K562 (cell line): ENCODE results near the gene MALAT1. TPM values are rescaled to one million over a fixed set of nuclear protein-coding genes. Genes with fewer than 3 reads are reported as not detected.
A peak's percentile ranks its signal among the peaks of the same experiment; 100 is the strongest.

Source experiments
- CBX5 ChIP-seq: IDR thresholded peaks from 2 replicates; pipeline ENCODE4 v1.6.1; 2014; ENCODE audit warnings: low read depth, borderline replicate concordance
- FOXJ3 ChIP-seq: sonication (generic); formaldehyde crosslinking; IDR thresholded peaks from 2 replicates; pipeline ENCODE4 v1.4.0; 2020; ENCODE audit warnings: mild to moderate bottlenecking, missing genetic modification reagents
- FUS ChIP-seq: fragments of 200-400 bp; formaldehyde crosslinking; optimal IDR thresholded peaks from 2 replicates; pipeline ENCODE3; 2017; ENCODE audit warnings: low read depth, low read length
- KDM5B ChIP-seq: fragments of 200-600 bp; sonication (generic); IDR thresholded peaks from 2 replicates; pipeline ENCODE4 v1.6.1; 2012; ENCODE audit warnings: low read depth, mild to moderate bottlenecking, moderate library complexity, low read length, control low read depth, inconsistent platforms; ENCODE audit not compliant: insufficient replicate concordance
- MECOM ChIP-seq: fragments of 250-450 bp; sonication (Bioruptor Pico); IDR thresholded peaks from 2 replicates; pipeline ENCODE4 v1.8.0; 2022; ENCODE audit warnings: inconsistent platforms
- PRPF4 ChIP-seq: fragments of 200-400 bp; formaldehyde crosslinking; IDR thresholded peaks from one replicate; pipeline ENCODE4 v1.6.1; 2017; ENCODE audit warnings: low read length, low read depth, mild to moderate bottlenecking; ENCODE audit not compliant: insufficient read depth, poor library complexity, severe bottlenecking
- RBM14 ChIP-seq: fragments of 200-400 bp; formaldehyde crosslinking; IDR thresholded peaks from 2 replicates; pipeline ENCODE4 v1.6.1; 2018; ENCODE audit warnings: low read depth, mild to moderate bottlenecking, low read length, moderate library complexity, borderline replicate concordance; ENCODE audit not compliant: insufficient read depth
- SAFB2 ChIP-seq: fragments of 200-400 bp; formaldehyde crosslinking; IDR thresholded peaks from 2 replicates; pipeline ENCODE4 v1.6.1; 2018; ENCODE audit warnings: borderline replicate concordance, low read length, low read depth, moderate library complexity; ENCODE audit not compliant: severe bottlenecking
- TRIM28 ChIP-seq: fragments of 450-650 bp; IDR thresholded peaks from 2 replicates; pipeline ENCODE4 v1.6.1; 2017
- ZNF143 ChIP-seq: sonication (generic); formaldehyde crosslinking; IDR thresholded peaks from 2 replicates; pipeline ENCODE4 v1.9.0; 2022; ENCODE audit warnings: mild to moderate bottlenecking, missing genetic modification reagents
- ZNF232 ChIP-seq: sonication (generic); formaldehyde crosslinking; IDR thresholded peaks from 2 replicates; pipeline ENCODE4 v1.8.0; 2022; ENCODE audit warnings: mild to moderate bottlenecking, missing genetic modification reagents
- ZNF764 ChIP-seq: fragments of 250-450 bp; sonication (Bioruptor Pico); IDR thresholded peaks from 2 replicates; pipeline ENCODE4 v1.4.0; 2020; ENCODE audit warnings: low read depth, mild to moderate bottlenecking, moderate library complexity
- polyA plus RNA-seq, 8 experiments: library from polyadenylated mRNA; depleted of rRNA in 4 of 8; stranded (reverse) in 5 of 8; unstranded in 3 of 8; fragments of >200 nt; fragmentation: Nextera tagmentation in 2 of 8; fragmentation: Illumina TruSeq in 1 of 8; extraction: Ambion mirVana in 2 of 8; extraction: Trizol in 1 of 8; gene quantifications; 2 replicates each; pipeline versions ENCODE4 v1.2.1 to v1.2.3, GENCODE V29; 2011 to 2014; ENCODE audit warnings: inconsistent platforms in 1 of 8, missing spikeins in 1 of 8
- total RNA-seq, 7 experiments: library from RNA; depleted of rRNA in 6 of 7; stranded (reverse); fragments of >200 nt in 6 of 7; fragmentation: Illumina TruSeq in 2 of 7; extraction: Trizol in 2 of 7; gene quantifications; 2 replicates each; pipeline versions ENCODE4 v1.2.1 to v1.2.3, GENCODE V29; 2011 to 2021; ENCODE audit warnings: low replicate concordance in 1 of 7
- TF ChIP-seq, protein P1 (sequence below): fragments of 450-650 bp; conservative IDR thresholded peaks from 2 replicates; pipeline ENCODE4 v1.6.1; 2016; ENCODE audit warnings: missing genetic modification characterization, low read depth, mild to moderate bottlenecking, missing compliant biosample characterization, moderate library complexity
- TF ChIP-seq, protein P2 (sequence below), 2 experiments: fragments of 250-450 bp in 1 of 2; fragments of 450-650 bp in 1 of 2; sonication (Bioruptor Pico) in 1 of 2; IDR thresholded peaks; 2 replicates each; pipeline versions ENCODE4 v1.6.1 to v1.8.0; 2016 to 2021; ENCODE audit warnings: mild to moderate bottlenecking in 2 of 2, moderate library complexity in 2 of 2, missing compliant biosample characterization in 1 of 2, missing genetic modification characterization in 1 of 2
- TF ChIP-seq, protein P3 (sequence below): fragments of 450-650 bp; formaldehyde crosslinking; IDR thresholded peaks from 2 replicates; pipeline ENCODE4 v1.4.0; 2020; ENCODE audit warnings: mild to moderate bottlenecking, moderate library complexity
- TF ChIP-seq, protein P4 (sequence below), 3 experiments: IDR thresholded peaks in 2 of 3; conservative IDR thresholded peaks in 1 of 3; 2 replicates each; pipeline ENCODE4 v1.5.1; 2011 to 2012; ENCODE audit warnings: low read length in 3 of 3, mild to moderate bottlenecking in 3 of 3, control low read depth in 2 of 3, improper control_type of control experiment in 1 of 3, inconsistent platforms in 1 of 3, low read depth in 1 of 3, mixed read lengths in 1 of 3, moderate library complexity in 1 of 3; ENCODE audit not compliant: insufficient read depth in 2 of 3
- TF ChIP-seq, protein P5 (sequence below): IDR thresholded peaks from 2 replicates; pipeline ENCODE4 v1.6.1; 2016; ENCODE audit warnings: missing genetic modification characterization, missing compliant biosample characterization
- TF ChIP-seq, protein P6 (sequence below): fragments of 450-650 bp; formaldehyde crosslinking; IDR thresholded peaks from 2 replicates; pipeline ENCODE4 v1.4.0; 2020; ENCODE audit warnings: mild to moderate bottlenecking, moderate library complexity

The MALAT1 gene
- total and polyA plus RNA-seq, 9 of the 15 experiments (the other 6 are each of a cell fraction or from before 2014, with no cell fraction given), result 363 to 8,715 (median 2,351) TPM

DNA sequence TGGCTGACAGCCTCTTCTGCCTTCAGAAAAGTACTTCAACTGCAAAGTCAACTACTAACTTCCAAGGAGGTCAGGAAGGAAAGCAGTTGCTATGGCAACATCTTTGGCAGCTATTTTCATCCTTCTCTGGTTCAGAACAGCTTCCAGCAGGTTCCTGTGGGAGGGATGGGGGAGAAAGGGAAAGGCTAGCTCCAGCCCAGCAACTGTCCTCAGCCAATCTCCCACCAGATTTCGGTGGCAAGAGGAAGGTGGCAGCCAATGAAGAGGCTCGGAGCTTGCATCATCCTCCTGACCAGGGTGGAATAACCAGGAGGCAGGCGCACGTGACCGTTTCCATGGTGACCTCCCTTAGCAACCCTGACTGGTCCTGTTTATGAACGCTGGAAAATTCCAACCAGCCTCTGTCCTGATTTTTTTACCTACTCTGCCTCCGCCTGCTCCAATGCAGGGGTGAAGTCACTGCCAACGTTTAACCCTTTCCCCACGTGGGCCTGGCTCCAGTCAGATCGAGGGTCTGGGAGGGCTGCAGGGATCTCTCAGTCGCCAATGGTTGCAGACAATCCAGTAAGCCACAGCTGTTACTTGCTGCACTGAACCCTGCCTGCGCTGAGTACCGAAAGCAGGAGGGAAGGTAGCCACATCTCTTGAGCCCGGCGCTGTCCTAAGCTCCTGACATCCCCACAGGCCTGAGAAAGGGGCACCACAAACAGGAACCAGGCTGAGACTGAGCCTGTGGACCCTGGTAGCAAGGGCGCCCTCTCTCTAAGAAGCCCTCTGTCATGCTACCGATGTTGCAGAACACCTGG, 11.2 kb upstream of the MALAT1 start (continued):
- TF ChIP-seq, protein P1, sequence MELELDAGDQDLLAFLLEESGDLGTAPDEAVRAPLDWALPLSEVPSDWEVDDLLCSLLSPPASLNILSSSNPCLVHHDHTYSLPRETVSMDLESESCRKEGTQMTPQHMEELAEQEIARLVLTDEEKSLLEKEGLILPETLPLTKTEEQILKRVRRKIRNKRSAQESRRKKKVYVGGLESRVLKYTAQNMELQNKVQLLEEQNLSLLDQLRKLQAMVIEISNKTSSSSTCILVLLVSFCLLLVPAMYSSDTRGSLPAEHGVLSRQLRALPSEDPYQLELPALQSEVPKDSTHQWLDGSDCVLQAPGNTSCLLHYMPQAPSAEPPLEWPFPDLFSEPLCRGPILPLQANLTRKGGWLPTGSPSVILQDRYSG (tag), result no peak
- TF ChIP-seq, protein P2, sequence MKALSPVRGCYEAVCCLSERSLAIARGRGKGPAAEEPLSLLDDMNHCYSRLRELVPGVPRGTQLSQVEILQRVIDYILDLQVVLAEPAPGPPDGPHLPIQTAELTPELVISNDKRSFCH (CRISPR knock-in tag; IDR thresholded peaks at IDR 0.05), result no peak
- TF ChIP-seq, protein P2 (tag; IDR thresholded peaks at IDR 0.05), result 0 out of 2 replicates have a peak, but pooled peaks have one; percentile 13
- TF ChIP-seq, protein P3, sequence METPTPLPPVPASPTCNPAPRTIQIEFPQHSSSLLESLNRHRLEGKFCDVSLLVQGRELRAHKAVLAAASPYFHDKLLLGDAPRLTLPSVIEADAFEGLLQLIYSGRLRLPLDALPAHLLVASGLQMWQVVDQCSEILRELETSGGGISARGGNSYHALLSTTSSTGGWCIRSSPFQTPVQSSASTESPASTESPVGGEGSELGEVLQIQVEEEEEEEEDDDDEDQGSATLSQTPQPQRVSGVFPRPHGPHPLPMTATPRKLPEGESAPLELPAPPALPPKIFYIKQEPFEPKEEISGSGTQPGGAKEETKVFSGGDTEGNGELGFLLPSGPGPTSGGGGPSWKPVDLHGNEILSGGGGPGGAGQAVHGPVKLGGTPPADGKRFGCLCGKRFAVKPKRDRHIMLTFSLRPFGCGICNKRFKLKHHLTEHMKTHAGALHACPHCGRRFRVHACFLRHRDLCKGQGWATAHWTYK (CRISPR knock-in tag), result no peak
- no peak for TF ChIP-seq PRPF4
- TF ChIP-seq MECOM (CRISPR knock-in tag), result no peak
- no peak for TF ChIP-seq KDM5B
- TF ChIP-seq SAFB2, result no peak
- TF ChIP-seq FOXJ3 (CRISPR knock-in tag), result no peak
- TF ChIP-seq ZNF232 (CRISPR knock-in tag), result no peak
- TF ChIP-seq, protein P4, sequence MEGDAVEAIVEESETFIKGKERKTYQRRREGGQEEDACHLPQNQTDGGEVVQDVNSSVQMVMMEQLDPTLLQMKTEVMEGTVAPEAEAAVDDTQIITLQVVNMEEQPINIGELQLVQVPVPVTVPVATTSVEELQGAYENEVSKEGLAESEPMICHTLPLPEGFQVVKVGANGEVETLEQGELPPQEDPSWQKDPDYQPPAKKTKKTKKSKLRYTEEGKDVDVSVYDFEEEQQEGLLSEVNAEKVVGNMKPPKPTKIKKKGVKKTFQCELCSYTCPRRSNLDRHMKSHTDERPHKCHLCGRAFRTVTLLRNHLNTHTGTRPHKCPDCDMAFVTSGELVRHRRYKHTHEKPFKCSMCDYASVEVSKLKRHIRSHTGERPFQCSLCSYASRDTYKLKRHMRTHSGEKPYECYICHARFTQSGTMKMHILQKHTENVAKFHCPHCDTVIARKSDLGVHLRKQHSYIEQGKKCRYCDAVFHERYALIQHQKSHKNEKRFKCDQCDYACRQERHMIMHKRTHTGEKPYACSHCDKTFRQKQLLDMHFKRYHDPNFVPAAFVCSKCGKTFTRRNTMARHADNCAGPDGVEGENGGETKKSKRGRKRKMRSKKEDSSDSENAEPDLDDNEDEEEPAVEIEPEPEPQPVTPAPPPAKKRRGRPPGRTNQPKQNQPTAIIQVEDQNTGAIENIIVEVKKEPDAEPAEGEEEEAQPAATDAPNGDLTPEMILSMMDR (IDR thresholded peaks at IDR 0.05 in 2 of 3, conservative IDR thresholded peaks at IDR 0.05 in 1 of 3; ENCODE audit: insufficient read depth in 2 of 3, low read depth in 1 of 3, low read length in 3 of 3), result no peak
- TF ChIP-seq RBM14, result no peak
- TF ChIP-seq CBX5, result no peak
- TF ChIP-seq, protein P5, sequence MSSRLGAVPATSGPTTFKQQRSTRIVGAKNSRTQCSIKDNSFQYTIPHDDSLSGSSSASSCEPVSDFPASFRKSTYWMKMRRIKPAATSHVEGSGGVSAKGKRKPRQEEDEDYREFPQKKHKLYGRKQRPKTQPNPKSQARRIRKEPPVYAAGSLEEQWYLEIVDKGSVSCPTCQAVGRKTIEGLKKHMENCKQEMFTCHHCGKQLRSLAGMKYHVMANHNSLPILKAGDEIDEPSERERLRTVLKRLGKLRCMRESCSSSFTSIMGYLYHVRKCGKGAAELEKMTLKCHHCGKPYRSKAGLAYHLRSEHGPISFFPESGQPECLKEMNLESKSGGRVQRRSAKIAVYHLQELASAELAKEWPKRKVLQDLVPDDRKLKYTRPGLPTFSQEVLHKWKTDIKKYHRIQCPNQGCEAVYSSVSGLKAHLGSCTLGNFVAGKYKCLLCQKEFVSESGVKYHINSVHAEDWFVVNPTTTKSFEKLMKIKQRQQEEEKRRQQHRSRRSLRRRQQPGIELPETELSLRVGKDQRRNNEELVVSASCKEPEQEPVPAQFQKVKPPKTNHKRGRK (tag), result no peak
- TF ChIP-seq FUS, result no peak
- TF ChIP-seq, protein P6, sequence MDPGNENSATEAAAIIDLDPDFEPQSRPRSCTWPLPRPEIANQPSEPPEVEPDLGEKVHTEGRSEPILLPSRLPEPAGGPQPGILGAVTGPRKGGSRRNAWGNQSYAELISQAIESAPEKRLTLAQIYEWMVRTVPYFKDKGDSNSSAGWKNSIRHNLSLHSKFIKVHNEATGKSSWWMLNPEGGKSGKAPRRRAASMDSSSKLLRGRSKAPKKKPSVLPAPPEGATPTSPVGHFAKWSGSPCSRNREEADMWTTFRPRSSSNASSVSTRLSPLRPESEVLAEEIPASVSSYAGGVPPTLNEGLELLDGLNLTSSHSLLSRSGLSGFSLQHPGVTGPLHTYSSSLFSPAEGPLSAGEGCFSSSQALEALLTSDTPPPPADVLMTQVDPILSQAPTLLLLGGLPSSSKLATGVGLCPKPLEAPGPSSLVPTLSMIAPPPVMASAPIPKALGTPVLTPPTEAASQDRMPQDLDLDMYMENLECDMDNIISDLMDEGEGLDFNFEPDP (CRISPR knock-in tag), result no peak
- TF ChIP-seq ZNF764, result no peak
- TF ChIP-seq ZNF143 (CRISPR knock-in tag), result 0 out of 2 replicates have a peak, but pooled peaks have one; percentile 32
- no peak for TF ChIP-seq TRIM28
